ENCODE data around the gene ELOVL7. TPM values are rescaled to one million over a fixed set of nuclear protein-coding genes. Genes with fewer than 3 reads are reported as not detected.

Gene ELOVL7
- total and polyA plus RNA-seq, 2 donors (not counting 1 experiment from before 2014, with no cell fraction given) = 0.21 to 0.54 TPM

DNA sequence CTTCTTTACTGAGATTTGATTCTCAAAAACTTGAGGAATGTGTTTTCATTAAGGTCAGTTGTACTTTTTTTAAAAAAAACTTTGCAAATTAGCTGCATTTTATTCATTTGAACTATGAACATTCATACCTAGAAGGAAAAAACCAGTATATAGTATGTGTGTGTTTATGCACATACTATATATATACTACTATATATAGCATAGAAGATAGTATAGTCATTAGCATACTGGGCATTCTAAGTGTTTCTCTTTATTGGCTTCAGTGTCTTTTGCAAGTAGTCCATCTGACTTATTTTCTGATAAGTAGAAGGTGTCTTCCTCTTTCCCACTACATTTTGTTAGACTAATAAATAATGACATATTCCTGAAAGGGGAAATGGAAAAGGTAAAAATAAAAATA lies 33.0 kb downstream of the ELOVL7 start:
- Histone ChIP-seq H2AFZ (ENCODE audit: insufficient read depth, low read depth, low read length, poor library complexity, severe bottlenecking) (no peak overlapping the region), H3K4me3 (ENCODE audit: control extremely low read depth in 1 of 5, extremely low read depth in 1 of 5, insufficient read depth in 1 of 5, low read depth in 2 of 5, low read length in 4 of 5) (no peak overlapping the region), H3K27me3 (replicated peaks in 1 of 4; ENCODE audit: control extremely low read depth in 1 of 4, control insufficient read depth in 3 of 4, insufficient read depth in 4 of 4, low read length in 3 of 4) (no peaks in the 10 kb centered on the region), H3K9ac (ENCODE audit: low read length) (no peak overlapping the region), H4K20me1 (ENCODE audit: control insufficient read depth, insufficient read depth, low read length, poor library complexity, severe bottlenecking) (no peaks in the 10 kb centered on the region), H3K9me3 (ENCODE audit: control extremely low read depth in 1 of 3, control insufficient read depth in 2 of 3, insufficient read depth in 1 of 3, low read length in 2 of 3) (peaks cover 0 to 3% (median 0%) of the 10 kb centered on the region in 3 donors), H3K4me1 (ENCODE audit: control insufficient read depth in 2 of 2, insufficient read depth in 2 of 2, low read length in 2 of 2) (no peaks in the 10 kb centered on the region), H3K27ac (ENCODE audit: low read length in 2 of 2) (no peak overlapping the region), H3K4me2 (replicated peaks; ENCODE audit: low read depth, low read length, poor library complexity, severe bottlenecking) (no peak overlapping the region), H3K79me2 (ENCODE audit: control insufficient read depth, insufficient read depth, low read length) (no peaks in the 10 kb centered on the region), H3K36me3 (replicated peaks in 1 of 2; ENCODE audit: control extremely low read depth in 1 of 2, control insufficient read depth in 1 of 2, extremely low read depth in 1 of 2, insufficient read depth in 2 of 2, low read length in 1 of 2) (no peaks in the 10 kb centered on the region)
- DNase-seq (no peak), ATAC-seq (ENCODE audit: low read depth) (no peak)
- Mint-ChIP-seq H3K9me3 (ENCODE audit: insufficient read depth) (peaks cover 2% of the 10 kb centered on the region), H3K27ac (no peak overlapping the region), H3K4me3 (no peak overlapping the region), H3K4me1 (no peaks in the 10 kb centered on the region), H3K27me3 (no peaks in the 10 kb centered on the region)
- POLR2A ChIA-PET = no interaction called here
- CTCF ChIA-PET = no interaction called here
- intact Hi-C loops (cut with micrococcal nuclease) = no loop called here
- TF ChIP-seq EZH2 (IDR thresholded peaks at IDR 0.05; ENCODE audit: borderline replicate concordance, insufficient read depth, low read depth, low read length, poor library complexity, severe bottlenecking) = no peak

- Histone ChIP-seq H3K4me3 (ENCODE audit: control extremely low read depth in 1 of 5, extremely low read depth in 1 of 5, insufficient read depth in 1 of 5, low read depth in 2 of 5, low read length in 4 of 5) (no peak overlapping the region), H3K4me2 (replicated peaks; ENCODE audit: low read depth, low read length, poor library complexity, severe bottlenecking) (no peak overlapping the region), H3K9me3 (ENCODE audit: control extremely low read depth in 1 of 3, control insufficient read depth in 2 of 3, insufficient read depth in 1 of 3, low read length in 2 of 3) (peaks cover 0 to 3% (median 0%) of the 10 kb centered on the region in 3 donors), H3K79me2 (ENCODE audit: control insufficient read depth, insufficient read depth, low read length) (no peaks in the 10 kb centered on the region), H3K27ac (ENCODE audit: low read length in 2 of 2) (no peak overlapping the region), H4K20me1 (ENCODE audit: control insufficient read depth, insufficient read depth, low read length, poor library complexity, severe bottlenecking) (no peaks in the 10 kb centered on the region), H3K27me3 (replicated peaks in 1 of 4; ENCODE audit: control extremely low read depth in 1 of 4, control insufficient read depth in 3 of 4, insufficient read depth in 4 of 4, low read length in 3 of 4) (no peaks in the 10 kb centered on the region), H3K4me1 (ENCODE audit: control insufficient read depth in 2 of 2, insufficient read depth in 2 of 2, low read length in 2 of 2) (no peaks in the 10 kb centered on the region), H3K9ac (ENCODE audit: low read length) (no peak overlapping the region), H3K36me3 (replicated peaks in 1 of 2; ENCODE audit: control extremely low read depth in 1 of 2, control insufficient read depth in 1 of 2, extremely low read depth in 1 of 2, insufficient read depth in 2 of 2, low read length in 1 of 2) (no peaks in the 10 kb centered on the region), H2AFZ (ENCODE audit: insufficient read depth, low read depth, low read length, poor library complexity, severe bottlenecking) (no peak overlapping the region)
- H3K4me1 Mint-ChIP-seq = no peaks in the 10 kb centered on the region
- intact Hi-C loops (cut with micrococcal nuclease) = no loop called here
- peaks cover 2% of the 10 kb centered on the region for H3K9me3 Mint-ChIP-seq (ENCODE audit: insufficient read depth)
- POLR2A ChIA-PET = no interaction called here
- CTCF ChIA-PET = no interaction called here
- no peaks in the 10 kb centered on the region for H3K27me3 Mint-ChIP-seq
- DNase-seq (no peak), ATAC-seq (ENCODE audit: low read depth) (no peak)
- TF ChIP-seq CTCF (IDR thresholded peaks at IDR 0.05) = no peak
- no peak for TF ChIP-seq EZH2 (IDR thresholded peaks at IDR 0.05; ENCODE audit: borderline replicate concordance, insufficient read depth, low read depth, low read length, poor library complexity, severe bottlenecking)
- no peak overlapping the region for H3K27ac Mint-ChIP-seq
- WGBS (ENCODE audit: insufficient coverage) = 80% methylated on average over 1 of the region's 2 CpGs
- H3K4me3 Mint-ChIP-seq = no peak overlapping the region
These were observed 33.5 kb downstream of the ELOVL7 start for GRCh38 chr5:60810438-60811085.
